AG04450 (cell line): ENCODE data around the gene TDRD10. TPM values are rescaled to one million over a fixed set of nuclear protein-coding genes. Genes with fewer than 3 reads are reported as not detected.

ENCODE experiments used
- CTCF ChIA-PET: fragments of 300-600, 350-600 bp; formaldehyde crosslinking; extraction: SDS; loops from one replicate; lab custom pipeline; 2022; ENCODE audit warnings: antibody characterized with exemption, inconsistent platforms; lab: Charles Lee
- POLR2A ChIA-PET: fragments of 350-600 bp; formaldehyde crosslinking; extraction: SDS; loops from one replicate; lab custom pipeline; 2021; ENCODE audit warnings: antibody characterized with exemption, inconsistent platforms; lab: Yijun Ruan, JAX
- DNase-seq: peaks from one replicate; pipeline ENCODE4 v3.0.0-alpha.2; 2011; ENCODE audit warnings: low read depth, low spot score
- H3K27ac ChIP-seq: one replicate; pipeline ENCODE4 v1.5.1; 2012; ENCODE audit warnings: low read depth, low read length, control low read depth
- H3K27me3 ChIP-seq: one replicate; pipeline ENCODE4 v1.6.0; 2012; ENCODE audit warnings: low read length; ENCODE audit not compliant: control insufficient read depth, insufficient read depth
- H3K4me3 ChIP-seq: 2 replicates; pipeline ENCODE4 v1.5.1; 2011; ENCODE audit warnings: mild to moderate bottlenecking, low read depth, low read length, control low read depth
- H3K9me3 ChIP-seq: 2 replicates; pipeline ENCODE4 v1.5.1; 2012; ENCODE audit warnings: low read length; ENCODE audit not compliant: control insufficient read depth, insufficient read depth
- CTCF ChIP-seq: IDR thresholded peaks from 2 replicates; pipeline ENCODE4 v1.5.1; 2011; ENCODE audit warnings: low read depth, low read length, control low read depth, inconsistent platforms
- polyA plus RNA-seq: library from polyadenylated mRNA; depleted of rRNA; stranded (reverse); fragments of >200 nt; gene quantifications from 2 replicates; pipeline ENCODE4 v1.2.3, GENCODE V29; 2011

Gene TDRD10
- polyA plus RNA-seq, 1 experiment, result not detected

- no peaks in the 10 kb centered on the region for H3K9me3 ChIP-seq
- H3K27ac ChIP-seq, result no peak overlapping the region
- TF ChIP-seq CTCF, result no peak
- no peak overlapping the region for H3K4me3 ChIP-seq
- no peak for DNase-seq
- ChIA-PET CTCF (interaction anchor here (0.7 kb wide), 2 partner anchors 22 to 108 kb away, joined by 3 to 5 read pairs; no protein-coding TSS in a partner anchor), POLR2A (interaction anchor here (0.7 to 0.8 kb wide), 2 partner anchors 13 to 329 kb away, joined by 3 to 10 read pairs; no protein-coding TSS in a partner anchor)
- no peaks in the 10 kb centered on the region for H3K27me3 ChIP-seq
These were observed 87.8 kb downstream of the TDRD10 start for GRCh38 chr1:154589780-154590179.

DNA sequence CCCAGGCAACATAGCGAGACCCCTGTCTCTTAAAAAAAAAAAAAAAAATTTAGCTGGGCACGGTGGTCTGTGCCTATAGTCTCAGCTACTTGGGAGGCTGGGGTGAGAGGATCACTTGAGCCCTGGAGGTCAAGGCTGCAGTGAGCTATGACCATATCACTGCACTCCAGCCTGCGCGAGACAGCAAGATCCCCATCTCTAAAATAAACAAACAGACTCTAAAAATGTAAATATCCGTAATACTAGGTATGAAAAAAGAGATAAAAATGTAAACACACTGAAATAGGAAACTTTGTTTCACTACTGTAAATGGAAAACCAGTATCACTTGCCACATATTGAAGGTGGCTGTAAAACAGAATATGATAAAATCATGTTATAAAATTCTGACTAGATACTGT, 88.7 kb downstream of the TDRD10 start:
- no peak for DNase-seq
- TF ChIP-seq CTCF, result no peak
- Histone ChIP-seq H3K9me3 (no peaks in the 10 kb centered on the region), H3K27me3 (no peaks in the 10 kb centered on the region), H3K4me3 (no peak overlapping the region), H3K27ac (no peak overlapping the region)
- POLR2A ChIA-PET, result interaction anchor here (0.7 to 1.4 kb wide), 2 partner anchors 13 to 25 kb away, joined by 3 to 4 read pairs; no protein-coding TSS in a partner anchor
- CTCF ChIA-PET, result interaction anchor here (1.1 kb wide), 1 partner anchor 31 kb away, joined by 9 read pairs; no protein-coding TSS in a partner anchor

GRCh38 chr1:154591206-154591605, 89.2 kb downstream of the TDRD10 start:
- Histone ChIP-seq H3K4me3 (no peak overlapping the region), H3K27ac (peak overlapping the region; percentile 63), H3K27me3 (no peaks in the 10 kb centered on the region), H3K9me3 (no peaks in the 10 kb centered on the region)
- TF ChIP-seq CTCF, result no peak
- DNase-seq, result no peak
- ChIA-PET POLR2A (interaction anchor here (0.7 to 1.4 kb wide), 2 partner anchors 14 to 25 kb away, joined by 3 to 4 read pairs; no protein-coding TSS in a partner anchor), CTCF (interaction anchor here (0.7 to 1.1 kb wide), 2 partner anchors 32 to 288 kb away, joined by 5 to 9 read pairs; no protein-coding TSS in a partner anchor)

DNA sequence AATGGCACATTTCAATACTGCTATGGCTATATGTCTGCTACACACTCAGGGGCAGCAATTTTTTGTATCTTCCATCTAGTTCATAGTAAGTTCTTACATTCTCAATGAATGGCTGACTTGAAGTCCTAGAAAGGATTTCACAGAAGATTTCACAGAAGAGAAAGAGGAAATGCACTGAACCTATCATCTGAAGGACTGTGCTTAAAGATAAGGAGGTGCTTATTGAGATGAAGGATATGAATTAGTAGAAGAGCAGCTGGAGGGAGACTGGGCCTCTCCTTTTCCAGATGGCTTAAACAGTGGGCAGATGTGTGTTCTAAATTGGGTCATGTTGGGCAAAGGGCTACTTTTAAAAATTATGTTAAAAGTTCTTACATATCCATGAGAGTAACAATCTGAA, 91.4 kb downstream of the TDRD10 start:
- CTCF ChIA-PET, result no interaction called here
- TF ChIP-seq CTCF, result no peak
- no peak for DNase-seq
- no peak overlapping the region for H3K4me3 ChIP-seq
- H3K9me3 ChIP-seq, result no peaks in the 10 kb centered on the region
- H3K27ac ChIP-seq, result no peak overlapping the region
- H3K27me3 ChIP-seq, result no peaks in the 10 kb centered on the region
- POLR2A ChIA-PET, result no interaction called here

- H3K4me3 ChIP-seq, result no peak overlapping the region
- CTCF ChIA-PET, result interaction anchor here (1.9 kb wide), 1 partner anchor 35 kb away, joined by 7 read pairs; no protein-coding TSS in a partner anchor
- POLR2A ChIA-PET, result no interaction called here
- H3K27me3 ChIP-seq, result no peaks in the 10 kb centered on the region
- no peak overlapping the region for H3K27ac ChIP-seq
- TF ChIP-seq CTCF, result no peak
- no peak for DNase-seq
- no peaks in the 10 kb centered on the region for H3K9me3 ChIP-seq
These were observed 92.8 kb downstream of the TDRD10 start for GRCh38 chr1:154594811-154595210.
